ENCODE data around the gene ZYG11A.
"Not testable (repeated sequence)": the region's sequence is repeated elsewhere in the genome, so short reads cannot be mapped to it uniquely, and the experiment has no call there.

Gene ZYG11A
- 0 to 0.39 (median 0.11) reads per million in 9 experiments for total RNA-seq

- Mint-ChIP-seq H3K27ac (peak within 1 kb of the TSS in 1 of 2 donors; percentile 64), H3K4me1 (ENCODE audit: low read depth in 2 of 2) (peaks cover 3 to 9% of the 10 kb centered on the region in 2 donors), H3K27me3 (peaks cover 30 to 40% of the 10 kb centered on the region in 2 donors), H3K4me3 (peak within 1 kb of the TSS; percentile 69), H3K9me3 (no peaks in the 10 kb centered on the region), H3K36me3 (ENCODE audit: insufficient read depth) (peaks cover 6% of the 10 kb centered on the region)
- ATAC-seq (replicated peaks) (peak; percentile 92), DNase-seq (peak; percentile 60 to 73 (median 61))
Observed at GRCh38 chr1:52842643-52843310, at the start of gene ZYG11A. Gene ZYG11A (plus strand): TSS chr1:52842760. CDS start chr1:52842884, 124 bp downstream.

- not testable (repeated sequence) for H3K4me3 Mint-ChIP-seq, H3K27me3 Mint-ChIP-seq, H3K27ac Mint-ChIP-seq
Observed at GRCh38 chr1:52793717-52794116, 48.8 kb upstream of the ZYG11A start.

GRCh38 chr1:52795464-52795863 lies 47.1 kb upstream of the ZYG11A start:
- H3K36me3 Mint-ChIP-seq (ENCODE audit: insufficient read depth), result peaks cover 18% of the 10 kb centered on the region
- H3K4me3 Mint-ChIP-seq, result no peak overlapping the region
- no peaks in the 10 kb centered on the region for H3K27me3 Mint-ChIP-seq
- H3K9me3 Mint-ChIP-seq, result no peaks in the 10 kb centered on the region
- no peaks in the 10 kb centered on the region for H3K4me1 Mint-ChIP-seq (ENCODE audit: low read depth in 2 of 2)
- DNase-seq (no peak), ATAC-seq (replicated peaks) (no peak)
- H3K27ac Mint-ChIP-seq, result no peak overlapping the region

More at GRCh38 chr1:52793717-52794116, 48.8 kb upstream of the ZYG11A start:
- H3K9me3 Mint-ChIP-seq; H3K4me1 Mint-ChIP-seq (ENCODE audit: low read depth in 2 of 2); ATAC-seq (replicated peaks); DNase-seq: not testable (repeated sequence)
- peaks cover 21% of the 10 kb centered on the region for H3K36me3 Mint-ChIP-seq (ENCODE audit: insufficient read depth)

GRCh38 chr1:52798331-52798730 lies 44.2 kb upstream of the ZYG11A start:
- Mint-ChIP-seq H3K27me3 (no peaks in the 10 kb centered on the region), H3K4me3 (no peak overlapping the region), H3K9me3 (no peaks in the 10 kb centered on the region), H3K27ac (no peak overlapping the region), H3K4me1 (ENCODE audit: low read depth in 2 of 2) (no peaks in the 10 kb centered on the region), H3K36me3 (ENCODE audit: insufficient read depth) (peaks cover 25% of the 10 kb centered on the region)
- no peak for DNase-seq
- no peak for ATAC-seq (replicated peaks)

- Mint-ChIP-seq H3K4me3 (no peak overlapping the region), H3K27me3 (no peaks in the 10 kb centered on the region), H3K4me1 (ENCODE audit: low read depth in 2 of 2) (no peaks in the 10 kb centered on the region), H3K27ac (no peak overlapping the region), H3K9me3 (no peaks in the 10 kb centered on the region), H3K36me3 (ENCODE audit: insufficient read depth) (peaks cover 26% of the 10 kb centered on the region)
- no peak for DNase-seq
- no peak for ATAC-seq (replicated peaks)
Observed at GRCh38 chr1:52801011-52801410, 41.5 kb upstream of the ZYG11A start.

GRCh38 chr1:52804083-52804482 lies 38.5 kb upstream of the ZYG11A start:
- not testable (repeated sequence) for ATAC-seq (replicated peaks); H3K27me3 Mint-ChIP-seq; H3K4me3 Mint-ChIP-seq; DNase-seq; H3K4me1 Mint-ChIP-seq (ENCODE audit: low read depth in 2 of 2); H3K27ac Mint-ChIP-seq; H3K9me3 Mint-ChIP-seq
- H3K36me3 Mint-ChIP-seq (ENCODE audit: insufficient read depth), result peaks cover 16% of the 10 kb centered on the region

- Mint-ChIP-seq H3K36me3 (ENCODE audit: insufficient read depth) (peaks cover 40% of the 10 kb centered on the region), H3K4me1 (ENCODE audit: low read depth in 2 of 2) (no peaks in the 10 kb centered on the region), H3K9me3 (no peaks in the 10 kb centered on the region), H3K27me3 (no peaks in the 10 kb centered on the region), H3K4me3 (no peak overlapping the region), H3K27ac (no peak overlapping the region)
- no peak for DNase-seq
- ATAC-seq (replicated peaks), result no peak
Observed at GRCh38 chr1:52814465-52814864, 28.1 kb upstream of the ZYG11A start.

GRCh38 chr1:52820830-52821229 lies 21.7 kb upstream of the ZYG11A start:
- not testable (repeated sequence) for H3K4me3 Mint-ChIP-seq; H3K27me3 Mint-ChIP-seq; H3K4me1 Mint-ChIP-seq (ENCODE audit: low read depth in 2 of 2); H3K27ac Mint-ChIP-seq; ATAC-seq (replicated peaks); DNase-seq; H3K9me3 Mint-ChIP-seq
- H3K36me3 Mint-ChIP-seq (ENCODE audit: insufficient read depth), result peaks cover 31% of the 10 kb centered on the region

GRCh38 chr1:52825868-52826267 lies 16.7 kb upstream of the ZYG11A start:
- Mint-ChIP-seq H3K4me3 (no peak overlapping the region), H3K4me1 (ENCODE audit: low read depth in 2 of 2) (no peaks in the 10 kb centered on the region), H3K36me3 (ENCODE audit: insufficient read depth) (peaks cover 10% of the 10 kb centered on the region), H3K27me3 (no peaks in the 10 kb centered on the region), H3K27ac (peak overlapping the region in 1 of 2 donors; percentile 55), H3K9me3 (no peaks in the 10 kb centered on the region)
- DNase-seq, result no peak
- ATAC-seq (replicated peaks), result no peak

GRCh38 chr1:52834798-52835197 lies 7.8 kb upstream of the ZYG11A start:
- H3K27ac Mint-ChIP-seq, result no peak overlapping the region
- no peaks in the 10 kb centered on the region for H3K9me3 Mint-ChIP-seq
- peaks cover 7% of the 10 kb centered on the region for H3K36me3 Mint-ChIP-seq (ENCODE audit: insufficient read depth)
- no peak overlapping the region for H3K4me3 Mint-ChIP-seq
- H3K4me1 Mint-ChIP-seq (ENCODE audit: low read depth in 2 of 2), result no peaks in the 10 kb centered on the region
- no peak for DNase-seq
- peaks cover 13 to 37% of the 10 kb centered on the region in 2 donors for H3K27me3 Mint-ChIP-seq
- ATAC-seq (replicated peaks), result no peak

GRCh38 chr1:52836035-52836434 lies 6.5 kb upstream of the ZYG11A start:
- Mint-ChIP-seq H3K4me1 (ENCODE audit: low read depth in 2 of 2) (no peaks in the 10 kb centered on the region), H3K27me3 (peaks cover 14 to 40% of the 10 kb centered on the region in 2 donors), H3K9me3 (no peaks in the 10 kb centered on the region), H3K27ac (no peak overlapping the region), H3K4me3 (no peak overlapping the region), H3K36me3 (ENCODE audit: insufficient read depth) (peaks cover 2% of the 10 kb centered on the region)
- DNase-seq, result no peak
- ATAC-seq (replicated peaks), result no peak

GRCh38 chr1:52839175-52839574 lies 3.4 kb upstream of the ZYG11A start:
- not testable (repeated sequence) for H3K36me3 Mint-ChIP-seq (ENCODE audit: insufficient read depth); H3K4me3 Mint-ChIP-seq; DNase-seq; H3K27ac Mint-ChIP-seq; H3K9me3 Mint-ChIP-seq; ATAC-seq (replicated peaks); H3K4me1 Mint-ChIP-seq (ENCODE audit: low read depth in 2 of 2)
- peaks cover 35 to 39% of the 10 kb centered on the region in 2 donors for H3K27me3 Mint-ChIP-seq

- DNase-seq; ATAC-seq (replicated peaks); H3K4me1 Mint-ChIP-seq (ENCODE audit: low read depth in 2 of 2); H3K36me3 Mint-ChIP-seq (ENCODE audit: insufficient read depth); H3K4me3 Mint-ChIP-seq; H3K9me3 Mint-ChIP-seq; H3K27ac Mint-ChIP-seq: not testable (repeated sequence)
- peaks cover 44 to 55% of the 10 kb centered on the region in 2 donors for H3K27me3 Mint-ChIP-seq
Observed at GRCh38 chr1:52845119-52845518, 2.6 kb downstream of the ZYG11A start.

- Mint-ChIP-seq H3K4me3 (no peak overlapping the region), H3K27ac (no peak overlapping the region), H3K36me3 (ENCODE audit: insufficient read depth) (peaks cover 3% of the 10 kb centered on the region), H3K9me3 (no peaks in the 10 kb centered on the region), H3K4me1 (ENCODE audit: low read depth in 2 of 2) (peaks cover 0 to 3% of the 10 kb centered on the region in 2 donors), H3K27me3 (peaks cover 47 to 49% of the 10 kb centered on the region in 2 donors)
- DNase-seq (no peak), ATAC-seq (replicated peaks) (no peak)
Observed at GRCh38 chr1:52848423-52848822, 5.9 kb downstream of the ZYG11A start.
